ENCODE results near the gene WIPI1. TPM values are rescaled to one million over a fixed set of nuclear protein-coding genes. Genes with fewer than 3 reads are reported as not detected.

Gene WIPI1
- total and polyA plus RNA-seq, 2 of the 13 experiments (the other 11 are each of a cell fraction or from before 2014, with no cell fraction given): 29.4 to 141 TPM

GRCh38 chr17:68437979-68438822 lies 19.1 kb downstream of the WIPI1 start (continued):
- TF ChIP-seq HCFC1 (IDR thresholded peaks at IDR 0.05; ENCODE audit: low read depth, low read length): no peak; the same call in 1 of the 2 replicates
- TF ChIP-seq AHDC1 (CRISPR knock-in tag; IDR thresholded peaks at IDR 0.05; ENCODE audit: borderline replicate concordance): peak; percentile 56; the same call in 1 of the 2 replicates
- TF ChIP-seq GTF3A (CRISPR knock-in tag; conservative IDR thresholded peaks at IDR 0.05): no peak
- TF ChIP-seq SMARCC2 (IDR thresholded peaks at IDR 0.05): no peak
- TF ChIP-seq SNAPC2 (CRISPR knock-in tag; IDR thresholded peaks at IDR 0.05): no peak
- no peak; the same call in 1 of the 2 replicates for TF ChIP-seq JUND (CRISPR knock-in tag; IDR thresholded peaks at IDR 0.05)
- no peak for TF ChIP-seq SETDB1 (CRISPR knock-in tag; IDR thresholded peaks at IDR 0.05; ENCODE audit: borderline replicate concordance)
- no peak for TF ChIP-seq ZNF562 (CRISPR knock-in tag; IDR thresholded peaks at IDR 0.05; ENCODE audit: borderline replicate concordance)
- peak; percentile 37; the same call in 1 of the 2 replicates for TF ChIP-seq RCOR2 (CRISPR knock-in tag; IDR thresholded peaks at IDR 0.05)
- no peak for TF ChIP-seq IRX3 (CRISPR knock-in tag; IDR thresholded peaks at IDR 0.05; ENCODE audit: borderline replicate concordance, low read depth)
- no peak; the same call in 1 of the 2 replicates for TF ChIP-seq NR2F6 (IDR thresholded peaks at IDR 0.05)
- peak; percentile 59 for TF ChIP-seq NR2F6 (CRISPR knock-in tag; IDR thresholded peaks at IDR 0.05)
- no peak for TF ChIP-seq TRIM22 (IDR thresholded peaks at IDR 0.05)
- peak; percentile 78; the same call in 1 of the 2 replicates for TF ChIP-seq ZNF772 (CRISPR knock-in tag; IDR thresholded peaks at IDR 0.05)
- no peak for TF ChIP-seq MAFK (conservative IDR thresholded peaks at IDR 0.05 in 1 of 2, IDR thresholded peaks at IDR 0.05 in 1 of 2; ENCODE audit: low read length in 2 of 2)
- TF ChIP-seq PRDM10 (CRISPR knock-in tag; IDR thresholded peaks at IDR 0.05; ENCODE audit: low read depth): peak; percentile 63; the same call in 1 of the 2 replicates
- peak; percentile 34; the same call in 1 of the 2 replicates for TF ChIP-seq FOSL2 (CRISPR knock-in tag; IDR thresholded peaks at IDR 0.05)
- no peak for TF ChIP-seq ATF7 (IDR thresholded peaks at IDR 0.05)
- TF ChIP-seq ATF7 (CRISPR knock-in tag; IDR thresholded peaks at IDR 0.05): no peak
- TF ChIP-seq ZNF670 (CRISPR knock-in tag; IDR thresholded peaks at IDR 0.05; ENCODE audit: borderline replicate concordance): no peak

All from HepG2 (cell line).